ENCODE data around the gene CD19.
"Not testable (repeated sequence)": the region's sequence is repeated elsewhere in the genome, so short reads cannot be mapped to it uniquely, and the experiment has no call there.

Gene CD19

DNA sequence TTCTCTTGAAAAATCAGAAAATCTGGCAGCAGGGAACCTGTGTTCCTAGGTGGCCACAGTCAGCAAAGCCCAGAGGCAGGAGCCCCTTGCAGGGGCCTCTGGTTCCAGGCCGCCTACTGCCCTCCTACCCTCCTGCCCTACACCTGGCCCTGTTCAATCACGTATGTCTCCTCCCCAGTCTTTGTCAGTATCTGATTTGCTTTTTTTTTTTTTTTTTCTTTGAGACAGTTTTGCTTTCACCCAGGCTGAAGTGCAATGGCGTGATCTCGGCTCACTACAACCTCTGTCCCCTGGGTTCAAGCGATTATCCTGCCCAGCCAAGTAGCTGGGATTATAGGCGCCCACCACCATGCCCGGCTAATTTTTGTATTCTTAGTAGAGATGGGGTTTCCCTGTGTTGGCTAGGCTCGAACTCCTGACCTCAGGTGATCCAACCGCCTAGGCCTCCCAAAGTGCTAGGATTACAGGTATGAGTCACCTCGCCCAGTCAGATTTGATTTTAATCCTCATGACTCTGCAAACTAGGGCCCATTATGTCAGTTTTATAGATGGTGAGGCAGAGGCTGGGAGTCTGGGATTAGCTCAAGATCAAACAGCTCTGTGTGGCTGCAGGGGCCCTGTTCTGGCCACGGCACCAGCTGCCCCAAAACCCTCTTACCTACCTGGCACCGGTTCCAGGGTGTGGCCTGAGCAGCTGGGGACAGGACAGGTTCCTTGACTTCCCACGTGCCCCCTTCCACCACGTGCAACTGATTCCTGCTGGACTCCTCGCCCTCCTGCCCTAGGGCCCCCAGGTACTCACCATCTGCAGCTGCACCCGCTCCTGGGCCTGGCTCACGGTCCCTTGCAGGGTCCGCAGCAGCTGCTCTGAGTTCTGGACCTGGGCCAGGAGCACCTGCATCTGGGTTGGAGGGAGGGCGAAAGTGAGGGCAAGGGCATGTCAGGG is 21.4 kb upstream of the CD19 start:
- DNase-seq = no peak

DNA sequence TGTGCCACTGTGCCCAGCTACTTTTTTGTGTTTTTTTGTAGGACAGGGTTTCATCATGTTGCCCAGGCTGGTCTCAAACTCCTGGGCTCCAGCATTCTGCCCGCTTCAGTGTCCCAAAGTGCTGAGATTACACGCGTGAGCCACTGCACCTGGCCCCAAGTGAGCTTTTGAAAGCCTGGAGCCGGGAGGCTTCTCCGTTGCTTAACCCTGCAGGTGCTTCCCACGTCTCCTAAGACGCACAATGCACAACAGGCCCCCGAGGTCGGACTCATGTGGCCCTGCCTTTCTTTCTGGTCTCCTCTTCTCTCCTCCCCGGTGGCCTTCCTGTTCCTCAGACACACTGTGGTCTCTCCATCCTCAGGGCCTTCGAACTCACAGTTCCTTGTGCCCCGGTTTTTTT is 19.2 kb upstream of the CD19 start:
- no peak for DNase-seq

DNA sequence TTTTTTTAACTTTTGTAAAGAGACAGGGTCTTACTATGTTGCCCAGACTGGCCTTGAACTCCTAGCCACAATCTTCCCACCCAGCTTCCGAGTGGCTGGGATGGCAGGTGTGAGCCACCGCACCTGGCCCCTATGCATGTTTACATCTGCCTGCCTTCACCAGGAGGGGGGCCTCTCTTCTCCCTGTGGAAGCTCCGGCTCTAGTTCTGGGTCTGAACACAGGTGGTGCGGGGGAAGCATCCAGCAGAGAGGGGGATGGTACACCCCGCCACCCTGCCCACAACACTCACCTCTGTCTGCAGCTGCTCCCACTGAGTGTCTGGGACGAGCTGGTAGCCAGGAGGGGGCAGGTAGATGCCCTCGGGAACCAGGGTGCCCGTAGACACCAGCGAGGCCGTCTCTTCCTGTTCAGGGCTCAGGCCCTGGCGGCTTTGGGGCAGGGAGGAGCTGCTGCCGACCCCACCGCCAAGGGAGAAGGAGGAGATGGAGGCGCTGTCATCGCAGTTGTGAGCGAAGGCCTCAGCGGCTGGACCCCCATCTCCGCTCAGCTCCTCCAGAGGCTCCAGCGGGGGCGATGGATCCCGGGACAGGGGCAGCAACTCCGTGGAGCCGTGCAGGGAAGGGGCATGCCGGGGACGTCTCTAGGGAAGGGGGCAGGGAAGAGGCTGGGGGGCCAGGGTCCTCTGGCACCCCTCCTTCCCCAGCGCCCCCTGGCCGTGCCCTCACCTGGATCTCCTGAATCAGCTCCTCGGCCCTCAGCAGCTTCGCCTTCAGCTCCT is 17.6 kb upstream of the CD19 start:
- DNase-seq = no peak

DNA sequence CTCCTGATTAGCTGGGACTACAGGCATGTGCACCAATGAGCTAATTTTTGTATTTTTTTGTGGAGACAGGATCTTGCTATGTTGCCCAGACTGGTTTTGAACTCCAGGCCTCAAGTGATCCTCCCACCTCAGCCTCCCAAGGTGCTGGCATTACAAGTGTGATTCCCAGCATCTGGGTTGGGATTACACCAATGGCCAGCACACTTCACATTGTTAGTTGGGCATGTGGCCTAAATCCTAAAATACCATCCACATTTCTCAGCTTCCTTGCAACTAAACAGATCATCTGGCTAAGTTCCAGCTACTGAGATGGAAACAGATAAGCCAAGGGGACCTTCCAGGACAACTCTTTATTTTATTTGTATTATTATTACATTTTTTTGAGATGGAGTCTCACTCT is 16.6 kb upstream of the CD19 start:
- DNase-seq = no peak

DNA sequence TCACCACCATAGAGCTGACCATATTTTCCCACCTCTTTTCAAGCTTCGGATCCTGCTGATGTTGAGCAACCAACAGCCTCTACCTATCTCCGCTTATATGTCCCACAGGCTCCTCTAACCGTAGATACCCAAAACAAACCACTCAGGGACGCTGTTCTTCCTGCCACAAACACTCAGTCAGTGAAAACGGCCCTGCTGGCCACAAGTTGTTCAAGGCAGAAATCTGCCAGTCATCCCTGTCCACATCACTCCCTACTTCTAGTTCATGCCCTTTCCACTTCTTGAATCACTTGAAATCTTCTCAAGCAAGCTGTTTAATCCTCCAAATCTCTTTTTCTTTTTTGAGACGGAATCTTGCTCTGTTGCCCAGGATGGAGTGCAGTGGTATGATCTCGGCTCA is 14.7 kb upstream of the CD19 start:
- DNase-seq = no peak

DNA sequence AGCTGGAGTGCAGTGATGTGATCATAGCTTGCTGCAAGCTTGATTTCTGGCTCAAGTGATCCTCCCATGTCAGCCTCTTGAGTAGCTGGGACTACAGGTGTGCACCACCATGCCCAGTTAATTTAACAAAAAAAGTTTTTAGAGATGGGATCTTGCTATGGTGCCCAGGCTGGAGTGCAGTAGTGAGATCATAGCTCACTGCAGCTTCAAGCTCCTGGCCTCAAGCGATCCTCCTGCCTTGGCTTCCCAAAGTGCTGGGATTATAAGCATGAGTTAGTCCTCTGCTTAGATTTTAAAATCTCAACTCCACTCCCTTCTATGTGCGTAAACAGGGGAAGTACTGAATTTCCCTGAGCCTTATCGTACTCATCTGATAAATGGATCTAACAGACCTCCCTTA is 13.1 kb upstream of the CD19 start:
- DNase-seq = no peak

DNA sequence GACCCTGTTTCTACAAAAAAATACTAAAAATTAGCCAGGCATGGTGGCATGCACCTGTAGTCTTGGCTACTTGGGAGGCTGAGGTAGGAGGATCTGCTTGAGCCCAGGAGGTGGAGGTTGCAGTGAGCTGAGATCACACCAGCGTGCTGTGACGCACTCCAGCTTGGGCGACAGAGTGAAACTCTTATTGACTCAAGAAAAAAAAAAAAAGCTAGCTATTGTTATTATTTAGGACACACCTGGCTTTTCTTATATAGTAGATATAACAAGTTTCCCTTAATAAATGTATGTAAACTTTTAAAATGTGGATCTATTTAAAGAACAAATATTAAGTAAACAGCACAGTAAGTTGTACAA is 8.6 kb upstream of the CD19 start:
- DNase-seq = no peak

DNA sequence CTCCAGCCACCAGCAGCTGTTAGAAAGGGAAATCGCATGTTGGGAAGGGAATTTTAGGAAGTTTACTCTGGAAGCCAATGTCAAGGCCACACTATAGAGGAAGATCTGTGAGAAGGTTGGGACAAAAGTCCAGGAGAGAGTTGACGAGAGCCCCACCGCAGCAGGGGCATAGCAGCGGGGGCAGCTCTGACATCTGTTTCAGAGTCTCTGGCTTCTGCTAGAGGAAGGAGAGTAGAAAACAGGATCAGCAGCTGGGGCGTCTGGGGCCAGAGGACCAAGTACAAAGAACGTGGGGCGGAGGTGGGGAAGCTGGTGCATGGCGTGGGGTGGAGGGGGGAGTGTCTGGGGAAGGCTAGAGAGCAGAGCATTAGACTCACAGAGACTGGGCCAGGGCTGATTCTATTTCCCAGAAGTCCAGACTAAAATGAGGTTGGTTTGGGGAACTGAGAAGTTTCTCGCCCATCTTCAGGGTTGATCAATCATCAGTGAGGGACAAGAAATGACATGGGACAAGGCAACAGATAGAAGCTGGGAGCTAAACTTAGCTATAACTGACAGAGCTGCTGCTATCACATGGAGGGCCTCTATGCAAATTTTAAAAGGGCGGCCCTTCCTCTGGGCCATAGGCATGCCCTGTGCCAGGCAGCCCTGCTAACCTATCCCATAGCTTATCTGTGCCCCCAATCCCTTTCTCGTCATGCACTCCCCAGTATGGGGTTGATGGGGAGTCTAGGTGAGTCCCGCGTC is 7.9 kb upstream of the CD19 start:
- DNase-seq = peak; percentile 70 to 84

DNA sequence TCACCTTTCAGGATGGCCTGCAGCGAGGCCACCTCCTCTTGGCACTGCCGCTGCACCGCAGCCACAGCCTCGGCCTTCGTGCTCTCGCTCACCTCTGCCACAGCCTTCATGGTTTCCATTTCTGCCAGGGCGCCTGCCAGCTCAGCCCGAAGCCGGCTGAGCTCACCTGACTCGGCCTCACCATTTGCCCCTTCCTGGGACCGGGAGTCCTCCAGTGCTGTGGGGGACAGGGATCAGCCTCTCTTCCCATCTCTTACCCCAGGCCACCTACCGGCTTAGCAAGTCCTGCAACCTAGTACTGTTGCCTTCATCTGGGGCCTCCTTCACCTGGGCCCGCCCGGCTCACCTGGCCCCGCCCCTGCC is 7.4 kb upstream of the CD19 start:
- DNase-seq = no peak

DNA sequence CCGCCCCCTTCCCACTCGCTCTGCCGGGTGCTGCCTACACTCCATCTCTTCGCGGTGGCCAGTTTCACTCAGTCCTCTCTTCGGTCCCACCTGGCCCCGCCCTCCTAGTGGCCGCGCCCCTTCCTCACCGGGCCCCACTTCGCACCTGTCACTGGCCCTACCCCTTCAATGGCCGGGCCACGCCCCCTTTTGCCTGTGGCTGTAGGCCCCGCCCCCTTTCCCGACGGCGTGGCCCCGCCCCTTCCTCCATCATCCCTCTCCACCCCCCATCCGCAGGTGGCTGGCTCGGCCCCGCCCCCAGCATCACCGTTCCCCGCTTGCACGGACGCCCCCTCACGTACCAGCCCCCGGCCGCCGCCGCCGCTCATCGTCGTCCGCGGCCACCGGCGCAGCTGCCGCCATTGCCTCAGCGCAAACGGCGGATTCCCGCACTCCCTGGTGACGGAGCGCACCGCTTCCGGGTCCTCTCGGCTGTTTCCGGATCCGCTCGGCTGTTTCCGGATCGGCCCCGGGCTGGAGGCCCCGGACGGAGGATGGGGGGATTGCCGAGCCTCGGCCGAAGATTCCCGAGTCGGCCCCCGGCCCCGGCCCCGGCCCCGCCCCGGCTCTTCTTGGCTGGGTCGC is 6.9 kb upstream of the CD19 start, which contains the start of gene RABEP2:
RABEP2 (minus strand) TSS at position 477 of the 624 bp plus-strand sequence; CDS start at position 402, 75 bp downstream.
- DNase-seq = peak; percentile 93 to 98

DNA sequence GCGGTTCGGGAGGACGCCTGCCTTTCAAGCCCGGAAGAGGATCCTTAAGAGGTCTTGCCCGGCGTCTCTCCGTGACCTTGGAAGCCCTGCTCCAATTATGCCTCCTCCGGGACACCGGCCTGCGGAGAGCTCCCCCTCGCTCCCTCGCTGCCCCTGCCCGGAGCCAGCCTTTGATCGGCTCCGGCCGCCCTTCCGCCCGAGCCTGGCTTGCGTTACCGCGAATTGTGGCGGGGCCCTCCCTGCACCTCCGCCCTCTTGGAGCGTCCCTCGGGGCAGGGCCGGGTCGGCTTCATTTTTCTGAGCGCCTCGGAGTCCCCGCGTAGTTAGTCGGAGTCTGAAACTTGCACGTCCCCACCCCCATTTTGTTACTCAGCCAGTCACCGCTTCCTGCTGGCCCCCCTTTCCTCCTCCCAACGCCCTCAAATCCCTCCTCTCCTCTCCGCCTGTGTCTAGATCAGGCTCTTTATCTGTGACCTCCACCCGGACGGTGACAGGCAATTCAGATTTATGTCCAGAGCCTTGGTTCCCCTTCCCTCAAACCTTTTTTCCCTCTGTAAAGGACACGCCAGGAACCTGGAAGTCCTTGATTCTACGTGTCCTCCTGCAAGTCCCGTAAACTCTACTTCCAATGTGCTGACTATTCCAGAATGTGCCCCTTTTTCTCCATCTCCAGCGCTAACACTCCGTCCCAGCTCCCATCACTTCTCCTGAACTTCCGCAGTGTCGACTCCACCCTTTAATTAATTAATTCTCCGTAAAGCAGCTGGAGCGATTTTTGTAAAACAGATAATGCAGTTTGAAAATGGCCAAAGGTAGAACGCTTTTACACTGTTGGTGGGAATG is 6.2 kb upstream of the CD19 start:
- peak in 1 of 2 experiments; percentile 80 for DNase-seq

DNA sequence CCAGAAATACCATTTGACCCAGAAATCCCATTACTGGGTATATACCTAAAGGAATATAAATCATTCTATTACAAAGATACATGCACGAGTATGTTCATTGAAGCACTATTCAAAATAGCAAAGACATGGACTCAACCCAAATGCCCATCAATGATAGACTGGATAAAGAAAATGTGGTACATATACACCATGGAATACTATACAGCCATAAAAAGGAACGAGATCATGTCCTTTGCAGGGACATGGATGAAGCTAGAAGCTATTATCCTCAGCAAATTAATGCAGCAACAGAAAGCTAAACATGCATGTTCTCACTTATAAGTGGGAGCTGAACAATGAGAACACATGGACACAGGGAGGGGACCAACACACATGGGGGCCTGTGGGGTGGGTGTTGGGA is 5.5 kb upstream of the CD19 start:
- DNase-seq = not testable (repeated sequence)

DNA sequence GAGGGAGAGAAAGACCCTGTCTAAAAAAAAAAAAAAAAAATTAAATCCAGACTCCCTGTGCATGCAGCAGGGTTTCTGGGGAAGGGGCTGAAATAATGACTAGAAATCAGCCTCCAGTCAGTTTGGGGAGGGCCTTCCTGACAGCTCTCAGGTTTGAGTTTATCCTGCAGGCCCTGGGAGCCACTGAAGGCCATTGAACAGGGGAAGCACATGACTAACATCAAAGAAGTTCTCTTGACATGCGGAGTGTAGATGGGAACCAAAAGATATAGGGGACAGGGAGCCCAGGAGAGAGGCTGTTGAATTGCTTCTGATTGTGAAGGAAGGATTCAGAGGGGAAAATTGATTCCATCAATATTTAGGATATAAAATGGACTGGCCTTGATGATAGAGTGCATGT is 4.0 kb upstream of the CD19 start:
- DNase-seq = no peak

DNA sequence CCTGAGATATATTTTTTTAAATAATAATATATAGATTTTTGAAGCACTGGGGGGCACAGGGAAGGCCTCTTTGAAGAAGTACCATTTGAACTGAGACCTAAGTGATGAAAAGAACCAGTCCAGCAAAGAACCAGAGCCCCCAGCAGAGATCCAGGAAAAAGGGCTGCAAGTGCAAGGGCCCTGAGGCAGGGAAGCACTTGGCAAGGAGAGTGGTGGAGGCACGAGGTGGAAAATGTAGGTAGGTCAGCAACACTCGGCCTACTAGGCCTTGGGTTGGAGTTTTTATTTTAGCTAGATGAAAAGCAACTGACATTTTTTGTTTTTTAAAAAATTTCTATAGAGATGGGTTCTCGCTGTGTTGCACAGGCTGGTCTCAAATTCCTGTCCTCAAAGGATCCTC is 1.6 kb upstream of the CD19 start:
- no peak for DNase-seq

DNA sequence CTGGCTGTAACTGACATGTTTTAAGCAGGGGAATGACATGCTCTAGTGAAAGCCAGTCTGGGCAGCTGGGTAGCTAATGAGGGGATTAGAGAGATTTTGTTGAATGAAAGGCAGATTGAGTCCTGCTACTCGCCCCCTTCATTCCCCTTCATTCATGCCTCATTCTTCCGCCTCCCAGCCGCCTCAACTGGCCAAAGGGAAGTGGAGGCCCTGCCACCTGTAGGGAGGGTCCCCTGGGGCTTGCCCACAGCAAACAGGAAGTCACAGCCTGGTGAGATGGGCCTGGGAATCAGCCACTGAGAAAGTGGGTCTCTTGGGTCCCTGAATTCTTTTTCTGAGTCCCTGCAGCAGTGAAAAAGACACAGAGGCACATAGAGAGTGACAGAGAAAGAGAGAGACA is 1.1 kb upstream of the CD19 start:
- no peak for DNase-seq

DNA sequence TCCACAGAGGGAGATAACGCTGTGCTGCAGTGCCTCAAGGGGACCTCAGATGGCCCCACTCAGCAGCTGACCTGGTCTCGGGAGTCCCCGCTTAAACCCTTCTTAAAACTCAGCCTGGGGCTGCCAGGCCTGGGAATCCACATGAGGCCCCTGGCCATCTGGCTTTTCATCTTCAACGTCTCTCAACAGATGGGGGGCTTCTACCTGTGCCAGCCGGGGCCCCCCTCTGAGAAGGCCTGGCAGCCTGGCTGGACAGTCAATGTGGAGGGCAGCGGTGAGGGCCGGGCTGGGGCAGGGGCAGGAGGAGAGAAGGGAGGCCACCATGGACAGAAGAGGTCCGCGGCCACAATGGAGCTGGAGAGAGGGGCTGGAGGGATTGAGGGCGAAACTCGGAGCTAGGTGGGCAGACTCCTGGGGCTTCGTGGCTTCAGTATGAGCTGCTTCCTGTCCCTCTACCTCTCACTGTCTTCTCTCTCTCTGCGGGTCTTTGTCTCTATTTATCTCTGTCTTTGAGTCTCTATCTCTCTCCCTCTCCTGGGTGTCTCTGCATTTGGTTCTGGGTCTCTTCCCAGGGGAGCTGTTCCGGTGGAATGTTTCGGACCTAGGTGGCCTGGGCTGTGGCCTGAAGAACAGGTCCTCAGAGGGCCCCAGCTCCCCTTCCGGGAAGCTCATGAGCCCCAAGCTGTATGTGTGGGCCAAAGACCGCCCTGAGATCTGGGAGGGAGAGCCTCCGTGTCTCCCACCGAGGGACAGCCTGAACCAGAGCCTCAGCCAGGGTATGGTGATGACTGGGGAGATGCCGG is 769 bp downstream of the CD19 start:
- no peak for DNase-seq

DNA sequence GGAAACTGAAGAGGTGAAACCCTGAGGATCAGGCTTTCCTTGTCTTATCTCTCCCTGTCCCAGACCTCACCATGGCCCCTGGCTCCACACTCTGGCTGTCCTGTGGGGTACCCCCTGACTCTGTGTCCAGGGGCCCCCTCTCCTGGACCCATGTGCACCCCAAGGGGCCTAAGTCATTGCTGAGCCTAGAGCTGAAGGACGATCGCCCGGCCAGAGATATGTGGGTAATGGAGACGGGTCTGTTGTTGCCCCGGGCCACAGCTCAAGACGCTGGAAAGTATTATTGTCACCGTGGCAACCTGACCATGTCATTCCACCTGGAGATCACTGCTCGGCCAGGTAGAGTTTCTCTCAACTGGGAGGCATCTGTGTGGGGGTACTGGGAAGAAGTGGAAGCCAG is 1.4 kb downstream of the CD19 start:
- peak in 1 of 2 experiments; percentile 17 for DNase-seq

DNA sequence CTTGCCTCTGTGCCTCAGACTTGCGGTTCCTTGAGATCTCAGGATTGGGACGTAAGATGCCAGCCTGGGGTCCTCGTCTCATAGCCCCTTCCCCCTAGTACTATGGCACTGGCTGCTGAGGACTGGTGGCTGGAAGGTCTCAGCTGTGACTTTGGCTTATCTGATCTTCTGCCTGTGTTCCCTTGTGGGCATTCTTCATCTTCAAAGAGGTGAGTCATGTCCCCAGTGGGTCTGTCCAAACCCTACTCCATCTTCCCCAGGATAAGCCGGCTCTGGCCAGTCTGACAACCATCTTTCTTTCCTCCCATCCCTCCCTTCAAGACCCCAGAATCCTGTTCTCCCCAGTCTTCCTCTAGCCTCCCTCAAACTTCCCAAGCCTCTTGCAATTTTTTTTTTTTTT is 3.6 kb downstream of the CD19 start:
- no peak for DNase-seq

DNA sequence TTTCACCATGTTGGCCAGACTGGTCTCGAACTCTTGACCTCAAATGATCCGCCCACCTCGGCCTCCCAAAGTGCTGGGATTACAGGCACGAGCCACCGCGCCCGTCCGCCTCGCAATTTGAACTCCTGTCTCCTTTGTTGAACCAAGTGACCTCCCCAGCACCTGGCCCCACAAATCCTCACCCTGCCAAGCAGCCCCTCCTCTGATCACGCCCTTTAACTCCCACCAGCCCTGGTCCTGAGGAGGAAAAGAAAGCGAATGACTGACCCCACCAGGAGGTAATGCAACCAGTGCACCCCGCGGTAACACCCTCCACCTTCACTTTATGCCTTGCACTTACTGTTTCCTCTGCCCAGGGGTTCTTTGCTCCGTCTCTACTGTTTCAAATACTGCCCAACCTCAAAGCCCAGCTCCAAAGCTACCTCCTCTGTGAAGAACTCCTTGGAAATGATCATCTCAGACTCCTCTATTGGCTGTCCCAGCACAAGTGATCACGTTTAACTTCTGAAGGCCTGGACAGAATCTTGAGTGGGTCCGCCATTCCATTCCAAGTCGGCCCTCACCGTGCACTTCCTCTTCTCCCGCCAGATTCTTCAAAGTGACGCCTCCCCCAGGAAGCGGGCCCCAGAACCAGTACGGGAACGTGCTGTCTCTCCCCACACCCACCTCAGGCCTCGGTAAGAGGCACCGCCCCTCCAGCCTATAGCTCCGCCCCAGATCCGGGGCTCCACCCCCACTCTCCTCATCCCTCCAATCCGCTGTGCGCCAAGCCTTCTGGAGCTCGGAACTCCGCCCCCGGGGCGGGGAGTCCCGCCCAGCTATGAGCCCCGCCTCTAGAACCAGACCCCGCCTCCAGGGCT is 4.4 kb downstream of the CD19 start:
- DNase-seq = peak; percentile 45 to 91

DNA sequence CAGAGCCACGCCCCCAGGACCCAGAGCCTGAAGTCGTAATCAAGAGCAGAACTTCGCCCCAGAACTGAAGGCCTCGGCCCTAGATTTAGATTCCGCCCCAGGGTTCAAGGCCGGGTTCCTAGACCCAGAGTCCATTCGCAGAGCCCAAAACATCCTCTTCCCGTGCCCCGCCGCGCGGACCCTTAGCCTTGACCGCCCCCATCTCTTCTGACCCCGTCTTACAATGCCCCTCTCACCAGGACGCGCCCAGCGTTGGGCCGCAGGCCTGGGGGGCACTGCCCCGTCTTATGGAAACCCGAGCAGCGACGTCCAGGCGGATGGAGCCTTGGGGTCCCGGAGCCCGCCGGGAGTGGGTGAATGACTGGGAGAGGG is 5.0 kb downstream of the CD19 start:
- no peak for DNase-seq

All from NCI-H526 (cell line).